Endodermal cell (in vitro differentiated cells): Measurements from ENCODE around the gene WDR90. TPM values are rescaled to one million over a fixed set of nuclear protein-coding genes. Genes with fewer than 3 reads are reported as not detected.

Source experiments
- DNase-seq: peaks from one replicate; pipeline ENCODE4 v3.0.0-alpha.2; 2017
- H3K27ac ChIP-seq: 2 replicates; pipeline ENCODE4 v1.5.1; 2013; ENCODE audit warnings: mild to moderate bottlenecking, low read depth, low read length, moderate library complexity
- H3K27me3 ChIP-seq: 2 replicates; pipeline ENCODE4 v1.6.1; 2013; ENCODE audit warnings: mild to moderate bottlenecking, low read length, moderate library complexity; ENCODE audit not compliant: insufficient read depth, control insufficient read depth, poor library complexity, severe bottlenecking
- H3K36me3 ChIP-seq: 2 replicates; pipeline ENCODE4 v1.7.0; 2013; ENCODE audit warnings: mild to moderate bottlenecking, low read length, moderate library complexity; ENCODE audit not compliant: control insufficient read depth, insufficient read depth
- H3K4me1 ChIP-seq: one replicate; pipeline ENCODE4 v1.7.0; 2013; ENCODE audit warnings: low read length; ENCODE audit not compliant: control insufficient read depth, insufficient read depth
- H3K4me3 ChIP-seq: 2 replicates; pipeline ENCODE4 v1.5.1; 2013; ENCODE audit warnings: mild to moderate bottlenecking, low read length, moderate library complexity
- H3K9ac ChIP-seq: 2 replicates; pipeline ENCODE4 v1.6.1; 2013; ENCODE audit warnings: mild to moderate bottlenecking, low read length, moderate library complexity; ENCODE audit not compliant: poor library complexity, severe bottlenecking; ENCODE audit errors: extremely low read depth
- H3K9me3 ChIP-seq: 2 replicates; pipeline ENCODE4 v1.6.1; 2013; ENCODE audit warnings: mild to moderate bottlenecking, low read length, moderate library complexity; ENCODE audit not compliant: control insufficient read depth
- H3K27ac Mint-ChIP-seq: 2 replicates; pipeline ENCODE4 v1.8.0; 2020; ENCODE audit warnings: mixed read lengths
- H3K27me3 Mint-ChIP-seq: 2 replicates; pipeline ENCODE4 v1.8.0; 2021; ENCODE audit warnings: mild to moderate bottlenecking, mixed read lengths; ENCODE audit not compliant: insufficient read depth
- H3K36me3 Mint-ChIP-seq: 2 replicates; pipeline ENCODE4 v1.8.0; 2020; ENCODE audit warnings: low read depth, mixed read lengths
- H3K4me1 Mint-ChIP-seq: 2 replicates; pipeline ENCODE4 v1.8.0; 2020; ENCODE audit warnings: mixed read lengths
- H3K4me3 Mint-ChIP-seq: 2 replicates; pipeline ENCODE4 v1.8.0; 2020; ENCODE audit warnings: mild to moderate bottlenecking, moderate library complexity, mixed read lengths
- H3K9me3 Mint-ChIP-seq: 2 replicates; pipeline ENCODE4 v1.8.0; 2020; ENCODE audit warnings: mild to moderate bottlenecking, mixed read lengths
- WGBS, 2 experiments: methylation state at CpG; one replicate each; pipeline versions ENCODE4 v1.1.5 to v1.1.7; 2013; ENCODE audit warnings: missing lambda C conversion rate in 2 of 2, mixed read lengths in 1 of 2; ENCODE audit not compliant: insufficient coverage in 1 of 2, insufficient read length in 1 of 2; 5-methylcytosine and 5-hydroxymethylcytosine counted together
- total RNA-seq, 2 donors: library from RNA; stranded (reverse); fragmentation: NEBNext Ultra II Directional in 1 of 2; extraction: Animal tissue kit (Norgen Biotek cat#: 25700) in 1 of 2; gene quantifications; 2 replicates in 1 of 2; 3 replicates in 1 of 2; pipeline ENCODE4 v1.2.1, GENCODE V29; 2021
- TF ChIP-seq, protein P1 (sequence below): fragments of 200-600 bp; sonication (generic); conservative IDR thresholded peaks from 2 replicates; pipeline ENCODE4 v1.5.0; 2021; ENCODE audit warnings: antibody characterized with exemption, mild to moderate bottlenecking

The WDR90 gene
- total RNA-seq, 2 donors from 2014 or later: 112 to 120 TPM

- H3K27me3 ChIP-seq: no peaks in the 10 kb centered on the region
- Mint-ChIP-seq H3K4me3 (no peak overlapping the region), H3K27ac (no peak overlapping the region), H3K36me3 (peaks cover 2% of the 10 kb centered on the region), H3K27me3 (no peaks in the 10 kb centered on the region), H3K4me1 (peaks cover 3% of the 10 kb centered on the region), H3K9me3 (no peaks in the 10 kb centered on the region)
- H3K9me3 ChIP-seq: no peaks in the 10 kb centered on the region
- H3K27ac ChIP-seq: no peak overlapping the region
- no peak overlapping the region for H3K9ac ChIP-seq
- TF ChIP-seq, protein P1, sequence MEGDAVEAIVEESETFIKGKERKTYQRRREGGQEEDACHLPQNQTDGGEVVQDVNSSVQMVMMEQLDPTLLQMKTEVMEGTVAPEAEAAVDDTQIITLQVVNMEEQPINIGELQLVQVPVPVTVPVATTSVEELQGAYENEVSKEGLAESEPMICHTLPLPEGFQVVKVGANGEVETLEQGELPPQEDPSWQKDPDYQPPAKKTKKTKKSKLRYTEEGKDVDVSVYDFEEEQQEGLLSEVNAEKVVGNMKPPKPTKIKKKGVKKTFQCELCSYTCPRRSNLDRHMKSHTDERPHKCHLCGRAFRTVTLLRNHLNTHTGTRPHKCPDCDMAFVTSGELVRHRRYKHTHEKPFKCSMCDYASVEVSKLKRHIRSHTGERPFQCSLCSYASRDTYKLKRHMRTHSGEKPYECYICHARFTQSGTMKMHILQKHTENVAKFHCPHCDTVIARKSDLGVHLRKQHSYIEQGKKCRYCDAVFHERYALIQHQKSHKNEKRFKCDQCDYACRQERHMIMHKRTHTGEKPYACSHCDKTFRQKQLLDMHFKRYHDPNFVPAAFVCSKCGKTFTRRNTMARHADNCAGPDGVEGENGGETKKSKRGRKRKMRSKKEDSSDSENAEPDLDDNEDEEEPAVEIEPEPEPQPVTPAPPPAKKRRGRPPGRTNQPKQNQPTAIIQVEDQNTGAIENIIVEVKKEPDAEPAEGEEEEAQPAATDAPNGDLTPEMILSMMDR: no peak
- no peaks in the 10 kb centered on the region for H3K4me1 ChIP-seq
- 95 to 99% methylated on average over 13 to 22 of the region's 22 CpGs for WGBS, 2 experiments
- DNase-seq: no peak
- no peak overlapping the region for H3K4me3 ChIP-seq
- H3K36me3 ChIP-seq: no peaks in the 10 kb centered on the region
Observed at GRCh38 chr16:657487-657886, 8.3 kb downstream of the WDR90 start.

DNA sequence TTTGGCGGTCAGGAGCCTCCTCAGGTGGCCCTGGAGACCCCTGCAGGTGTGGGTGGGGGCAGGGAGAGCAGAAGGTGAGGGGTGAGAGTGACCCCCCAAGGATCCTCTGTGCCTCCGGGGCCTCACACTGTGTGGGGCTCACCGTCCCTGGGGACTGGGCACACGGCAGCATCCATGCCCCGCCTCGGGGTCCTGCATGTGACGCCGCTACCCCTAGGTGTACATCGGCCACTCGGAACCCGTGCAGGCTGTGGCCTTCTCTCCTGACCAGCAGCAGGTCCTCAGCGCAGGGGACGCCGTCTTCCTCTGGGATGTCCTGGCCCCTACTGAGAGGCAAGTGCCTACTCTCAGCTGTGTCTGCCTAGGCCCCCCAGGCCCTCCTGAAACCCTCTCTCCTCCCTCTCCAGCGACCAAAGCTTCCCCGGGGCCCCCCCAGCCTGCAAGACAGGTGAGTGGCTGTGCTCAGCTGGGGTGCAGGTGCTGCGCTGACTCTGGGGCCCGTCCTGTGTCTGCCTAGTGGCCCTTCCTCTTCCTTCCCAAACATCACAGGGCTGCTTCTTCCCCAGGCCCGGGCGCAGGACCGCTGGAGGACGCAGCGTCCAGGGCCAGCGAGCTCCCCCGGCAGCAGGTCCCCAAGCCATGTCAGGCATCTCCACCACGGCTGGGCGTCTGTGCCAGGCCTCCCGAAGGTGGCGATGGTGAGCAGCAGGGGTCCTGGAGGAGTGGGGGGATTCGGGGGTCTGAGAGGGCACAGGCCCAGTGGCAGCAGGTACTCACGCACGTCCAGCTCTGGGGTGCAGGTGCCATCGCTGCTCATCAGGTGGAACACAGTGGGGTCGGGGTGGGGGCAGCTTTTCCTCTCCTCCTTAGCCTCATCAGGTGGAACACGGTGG is 9.8 kb downstream of the WDR90 start:
- H3K27ac ChIP-seq: no peak overlapping the region
- no peaks in the 10 kb centered on the region for H3K27me3 Mint-ChIP-seq
- H3K9me3 Mint-ChIP-seq: no peaks in the 10 kb centered on the region
- no peak overlapping the region for H3K9ac ChIP-seq
- no peak overlapping the region for H3K4me3 ChIP-seq
- WGBS, 2 experiments: 92% methylated on average over 20 to 35 of the region's 35 CpGs
- no peak for DNase-seq
- TF ChIP-seq, protein P1: no peak
- peaks cover 7% of the 10 kb centered on the region for H3K36me3 Mint-ChIP-seq
- peaks cover 3% of the 10 kb centered on the region for H3K4me1 Mint-ChIP-seq
- no peaks in the 10 kb centered on the region for H3K9me3 ChIP-seq
- H3K27ac Mint-ChIP-seq: no peak overlapping the region
- no peaks in the 10 kb centered on the region for H3K36me3 ChIP-seq
- H3K27me3 ChIP-seq: no peaks in the 10 kb centered on the region
- H3K4me1 ChIP-seq: no peaks in the 10 kb centered on the region
- H3K4me3 Mint-ChIP-seq: no peak overlapping the region

DNA sequence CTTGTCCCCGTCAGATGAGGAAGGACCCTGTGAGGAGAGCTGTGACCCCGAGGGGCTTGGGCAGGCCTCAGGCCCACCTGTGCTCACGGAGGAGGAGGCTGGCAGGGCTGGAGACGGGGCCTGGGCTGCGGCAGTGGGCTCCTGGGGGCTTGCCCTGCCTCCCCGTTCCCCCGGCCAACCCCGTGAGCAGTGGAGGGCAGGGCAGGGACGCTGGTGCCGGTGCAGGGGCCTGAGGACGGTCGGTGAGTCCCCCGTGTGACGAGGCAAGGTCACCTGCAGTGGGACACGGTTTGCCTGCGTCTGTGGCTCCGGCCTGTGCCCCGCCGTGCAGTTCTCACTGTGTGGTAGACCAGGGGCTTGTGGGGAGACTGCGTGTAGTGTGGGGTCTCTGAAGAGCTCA is 10.5 kb downstream of the WDR90 start:
- TF ChIP-seq, protein P1: no peak
- DNase-seq: no peak
- peaks cover 8% of the 10 kb centered on the region for H3K36me3 Mint-ChIP-seq
- H3K9me3 Mint-ChIP-seq: no peaks in the 10 kb centered on the region
- Histone ChIP-seq H3K27ac (no peak overlapping the region), H3K4me3 (no peak overlapping the region), H3K4me1 (no peaks in the 10 kb centered on the region), H3K36me3 (no peaks in the 10 kb centered on the region), H3K9me3 (no peaks in the 10 kb centered on the region), H3K27me3 (no peaks in the 10 kb centered on the region), H3K9ac (no peak overlapping the region)
- peaks cover 3% of the 10 kb centered on the region for H3K4me1 Mint-ChIP-seq
- H3K4me3 Mint-ChIP-seq: no peak overlapping the region
- no peak overlapping the region for H3K27ac Mint-ChIP-seq
- no peaks in the 10 kb centered on the region for H3K27me3 Mint-ChIP-seq
- 92 to 94% methylated on average over 8 to 20 of the region's 20 CpGs for WGBS, 2 experiments
